Mucosa of stomach (tissue), 1 donor: ENCODE data around the gene CDC42BPG.
A peak's percentile ranks its signal among the peaks of the same experiment; 100 is the strongest.

Source experiments
- H3K27me3 ChIP-seq: one replicate; pipeline ENCODE4 v1.7.0; 2013; ENCODE audit warnings: mild to moderate bottlenecking, low read length; ENCODE audit not compliant: control insufficient read depth, insufficient read depth
- H3K36me3 ChIP-seq: one replicate; pipeline ENCODE4 v1.7.0; 2013; ENCODE audit warnings: low read length; ENCODE audit not compliant: control insufficient read depth, insufficient read depth
- H3K4me1 ChIP-seq: one replicate; pipeline ENCODE4 v1.7.0; 2013; ENCODE audit warnings: mild to moderate bottlenecking, low read length; ENCODE audit not compliant: control insufficient read depth, insufficient read depth
- H3K4me3 ChIP-seq: one replicate; pipeline ENCODE4 v1.7.0; 2013; ENCODE audit warnings: low read length
- H3K9ac ChIP-seq: one replicate; pipeline ENCODE4 v1.7.0; 2013; ENCODE audit warnings: mild to moderate bottlenecking, low read length, moderate library complexity
- H3K9me3 ChIP-seq: one replicate; pipeline ENCODE4 v1.7.0; 2013; ENCODE audit warnings: mild to moderate bottlenecking, low read length, moderate library complexity; ENCODE audit not compliant: control insufficient read depth
- donor health status: Pancreatic carcinoma.

CDC42BPG gene

DNA sequence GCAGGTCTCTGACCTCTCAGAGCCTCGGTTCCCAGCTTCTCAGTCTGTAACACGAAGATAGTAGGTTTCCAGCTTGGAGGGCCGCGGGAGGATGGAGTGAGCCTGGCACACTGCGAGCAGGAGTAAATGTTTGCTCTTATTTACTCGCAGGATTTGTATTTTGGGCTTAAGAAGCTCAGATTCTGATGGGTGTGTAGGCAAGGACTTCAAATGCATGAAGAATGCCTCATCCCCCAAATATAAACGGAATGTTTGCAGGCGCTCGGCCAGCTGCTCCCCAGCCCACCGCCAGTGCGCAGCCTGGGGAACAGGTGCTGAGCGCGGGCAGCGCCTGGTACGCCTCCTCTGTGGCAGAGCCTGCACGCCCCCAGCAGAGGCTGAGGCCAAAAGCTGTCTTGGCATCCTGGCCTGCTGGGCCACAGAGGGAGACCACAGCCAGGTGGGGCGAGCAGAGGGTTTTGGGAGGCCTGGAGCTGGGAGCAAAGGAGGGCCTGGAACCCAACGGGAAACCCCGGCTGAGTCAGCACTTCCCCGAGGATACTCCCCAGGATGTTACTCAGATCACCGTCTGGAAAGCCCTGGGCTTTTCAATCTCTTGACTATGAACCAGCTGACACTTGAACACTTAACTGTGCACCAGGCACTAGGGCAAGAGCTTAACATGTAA, 24.6 kb upstream of the CDC42BPG start:
- Histone ChIP-seq H3K4me1 (peaks cover 69% of the 10 kb centered on the region), H3K9ac (peak overlapping the region; percentile 50), H3K4me3 (no peak overlapping the region)

DNA sequence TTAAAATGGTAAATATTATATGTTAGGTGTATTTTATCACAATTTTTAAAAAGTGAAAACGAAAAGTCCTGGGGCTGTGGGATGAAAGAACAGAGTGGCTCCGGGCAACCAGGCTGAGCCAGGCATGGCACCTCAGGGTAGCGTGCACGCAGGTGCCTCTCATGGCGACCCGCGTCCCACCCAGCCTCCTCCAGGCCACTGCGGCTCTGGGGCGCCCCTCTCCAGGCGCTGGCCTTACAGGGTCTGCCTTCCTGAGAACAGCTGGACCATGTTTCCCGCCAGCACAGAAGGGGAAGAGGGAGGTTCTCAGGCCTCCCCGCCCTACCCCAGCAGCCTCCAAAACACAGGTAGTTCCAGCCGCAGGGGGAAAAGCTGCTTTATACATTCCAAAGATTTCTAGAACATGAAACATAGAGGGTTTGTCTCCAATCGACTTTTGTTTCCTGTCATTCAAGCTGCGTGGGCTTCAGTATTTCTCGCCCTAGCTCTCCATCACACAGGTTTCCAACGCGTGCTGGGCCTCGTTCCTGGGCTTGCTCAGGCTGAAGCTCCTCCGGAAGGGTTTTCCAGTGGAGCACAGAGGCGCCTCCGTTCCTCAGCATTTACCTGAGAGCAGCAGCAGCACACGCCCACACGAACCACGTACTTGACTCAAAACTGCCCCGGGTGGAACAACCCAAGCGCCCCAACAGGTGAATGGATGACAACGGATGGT, 23.5 kb upstream of the CDC42BPG start:
- H3K4me1 ChIP-seq: peaks cover 79% of the 10 kb centered on the region
- no peaks in the 10 kb centered on the region for H3K27me3 ChIP-seq
- H3K9me3 ChIP-seq: no peaks in the 10 kb centered on the region
- no peak overlapping the region for H3K4me3 ChIP-seq
- H3K36me3 ChIP-seq: peaks cover 7% of the 10 kb centered on the region
- H3K9ac ChIP-seq: no peak overlapping the region

More for the DNA sequence above, 24.6 kb upstream of the CDC42BPG start:
- no peaks in the 10 kb centered on the region for H3K9me3 ChIP-seq
- H3K36me3 ChIP-seq: peaks cover 7% of the 10 kb centered on the region
- H3K27me3 ChIP-seq: no peaks in the 10 kb centered on the region

- H3K4me3 ChIP-seq: no peak overlapping the region
- H3K36me3 ChIP-seq: no peaks in the 10 kb centered on the region
- no peak overlapping the region for H3K9ac ChIP-seq
- peaks cover 65% of the 10 kb centered on the region for H3K4me1 ChIP-seq
- H3K27me3 ChIP-seq: no peaks in the 10 kb centered on the region
- H3K9me3 ChIP-seq: no peaks in the 10 kb centered on the region
Measured at GRCh38 chr11:64866173-64866491, 21.7 kb upstream of the CDC42BPG start.

DNA sequence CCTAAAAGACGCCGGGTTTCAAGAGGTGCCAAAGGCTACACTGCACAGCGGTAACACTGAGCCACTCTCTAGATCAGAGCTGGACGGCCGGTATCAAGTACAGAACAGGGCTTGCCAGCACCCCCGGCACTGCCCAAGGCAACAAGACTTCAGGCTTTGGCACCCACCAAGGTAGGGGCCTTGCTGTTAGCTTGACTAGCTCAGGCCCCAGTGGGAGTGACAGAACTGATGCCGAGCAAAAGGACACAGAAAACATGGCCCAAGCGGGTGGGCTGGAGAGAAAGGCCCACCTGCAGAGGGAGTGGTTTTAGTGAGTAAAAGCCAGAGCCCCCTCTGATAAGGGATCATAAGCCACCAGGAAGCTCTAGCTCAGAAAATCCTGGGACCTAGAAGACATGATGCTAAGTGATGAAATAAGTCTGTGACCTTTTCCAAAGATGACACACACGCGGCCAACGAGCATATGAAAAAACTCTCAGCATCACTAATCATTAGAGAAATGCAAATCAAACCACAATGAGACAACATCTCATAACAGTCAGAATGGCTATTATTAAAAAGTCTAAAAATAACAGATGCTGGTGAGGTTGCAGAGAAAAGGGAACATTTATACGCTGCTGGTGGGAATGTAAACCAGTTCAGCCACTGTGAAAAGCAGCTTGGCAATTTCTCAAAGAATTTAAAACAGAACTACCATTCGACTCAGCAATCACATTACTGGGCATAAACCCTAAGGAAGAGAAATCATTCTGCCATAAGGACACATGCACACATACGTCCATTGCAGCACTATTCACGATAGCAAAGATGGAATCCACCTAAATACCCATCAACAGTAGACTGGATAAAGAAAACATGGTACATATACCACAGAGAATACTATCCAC, 21.1 kb upstream of the CDC42BPG start:
- H3K9ac ChIP-seq: peak overlapping the region; percentile 45
- no peaks in the 10 kb centered on the region for H3K36me3 ChIP-seq
- H3K4me1 ChIP-seq: peaks cover 59% of the 10 kb centered on the region
- no peaks in the 10 kb centered on the region for H3K9me3 ChIP-seq
- no peak overlapping the region for H3K4me3 ChIP-seq
- no peaks in the 10 kb centered on the region for H3K27me3 ChIP-seq

DNA sequence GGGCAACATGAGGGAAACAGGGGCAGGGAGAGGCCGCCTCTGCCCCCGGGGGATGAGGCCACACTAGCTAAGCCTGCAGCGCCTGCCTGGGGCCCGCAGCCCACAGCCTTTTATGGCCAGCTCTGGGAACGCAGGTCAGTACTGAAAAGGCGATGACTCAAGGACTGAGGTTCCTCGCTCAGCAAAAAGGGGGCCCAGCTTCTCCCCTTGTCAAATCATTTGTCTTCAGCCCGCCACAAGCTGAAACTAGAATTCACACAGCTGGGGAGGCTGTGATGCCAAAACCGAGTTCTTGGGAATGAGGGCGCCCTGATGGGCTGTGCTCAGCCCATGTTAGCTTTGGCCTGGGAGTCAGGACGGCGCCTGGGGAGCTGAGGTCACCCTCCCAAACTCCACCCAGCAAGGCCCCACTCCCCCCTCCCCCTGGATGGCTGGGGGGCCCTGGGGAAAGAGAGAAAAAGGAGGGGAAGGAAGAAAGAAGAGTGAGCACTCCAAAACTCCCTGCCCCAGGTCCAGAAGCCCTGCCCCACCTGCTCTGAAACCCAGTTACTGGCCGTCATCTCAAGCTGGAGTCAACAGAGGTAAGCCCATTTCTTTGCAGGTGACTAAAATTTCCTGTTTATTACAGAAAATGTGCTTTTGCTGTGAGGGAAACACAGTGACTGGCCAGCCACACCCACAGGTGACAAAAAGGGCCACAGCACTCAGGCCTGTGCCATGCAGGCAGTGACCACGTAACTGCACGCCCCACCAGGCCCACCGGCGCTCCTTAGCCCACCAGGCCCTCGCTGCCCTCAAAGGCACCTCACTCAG, 20.2 kb upstream of the CDC42BPG start:
- no peaks in the 10 kb centered on the region for H3K27me3 ChIP-seq
- peaks cover 2% of the 10 kb centered on the region for H3K36me3 ChIP-seq
- peak overlapping the region; percentile 45 for H3K9ac ChIP-seq
- no peak overlapping the region for H3K4me3 ChIP-seq
- H3K9me3 ChIP-seq: no peaks in the 10 kb centered on the region
- peaks cover 50% of the 10 kb centered on the region for H3K4me1 ChIP-seq

GRCh38 chr11:64864135-64864472, 19.7 kb upstream of the CDC42BPG start:
- no peaks in the 10 kb centered on the region for H3K9me3 ChIP-seq
- H3K36me3 ChIP-seq: peaks cover 5% of the 10 kb centered on the region
- peaks cover 49% of the 10 kb centered on the region for H3K4me1 ChIP-seq
- peak overlapping the region; percentile 45 for H3K9ac ChIP-seq
- no peaks in the 10 kb centered on the region for H3K27me3 ChIP-seq
- no peak overlapping the region for H3K4me3 ChIP-seq

DNA sequence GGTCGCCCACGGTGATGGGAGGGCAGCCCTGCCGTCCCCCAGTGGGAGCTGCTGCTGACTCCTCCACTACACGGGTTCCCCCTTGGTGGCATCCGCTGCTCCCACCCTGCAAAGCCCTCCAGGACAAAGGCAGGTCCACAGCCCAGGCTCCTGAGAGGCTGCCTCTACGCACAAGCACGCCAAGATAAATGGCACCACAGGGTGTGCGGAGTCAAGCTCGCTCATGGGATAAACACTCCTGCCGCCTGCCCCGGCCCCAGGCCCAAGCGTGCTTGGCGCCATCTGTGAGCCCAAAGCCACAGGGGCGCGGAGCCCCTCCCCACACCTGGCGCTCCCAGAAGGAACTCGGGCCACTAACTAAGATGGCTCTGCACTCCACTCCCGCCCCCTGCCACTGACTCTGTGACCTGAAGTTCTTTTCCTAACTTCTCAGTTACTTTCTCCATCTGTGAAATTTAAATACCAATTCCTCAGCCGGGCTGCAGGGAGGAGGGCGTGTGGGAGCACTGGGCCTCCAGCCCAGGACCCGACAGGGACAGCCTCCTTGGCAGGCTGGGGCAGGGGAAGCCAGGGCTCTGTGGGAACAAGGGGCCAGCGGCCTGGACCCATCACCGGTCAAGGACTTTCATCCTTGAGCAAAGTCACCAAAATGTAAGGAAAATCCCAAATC, 19.1 kb upstream of the CDC42BPG start:
- H3K36me3 ChIP-seq: peaks cover 5% of the 10 kb centered on the region
- peaks cover 49% of the 10 kb centered on the region for H3K4me1 ChIP-seq
- peak overlapping the region; percentile 45 for H3K9ac ChIP-seq
- H3K27me3 ChIP-seq: no peaks in the 10 kb centered on the region
- no peak overlapping the region for H3K4me3 ChIP-seq
- no peaks in the 10 kb centered on the region for H3K9me3 ChIP-seq

- Histone ChIP-seq H3K4me3 (no peak overlapping the region), H3K4me1 (peaks cover 50% of the 10 kb centered on the region), H3K9me3 (no peaks in the 10 kb centered on the region), H3K9ac (peak overlapping the region; percentile 32), H3K27me3 (no peaks in the 10 kb centered on the region), H3K36me3 (peaks cover 5% of the 10 kb centered on the region)
Measured at GRCh38 chr11:64862987-64863390, 18.5 kb upstream of the CDC42BPG start.

- Histone ChIP-seq H3K4me1 (peaks cover 63% of the 10 kb centered on the region), H3K27me3 (no peaks in the 10 kb centered on the region), H3K9ac (no peak overlapping the region), H3K9me3 (no peaks in the 10 kb centered on the region), H3K36me3 (peaks cover 5% of the 10 kb centered on the region), H3K4me3 (no peak overlapping the region)
Measured at GRCh38 chr11:64861227-64861975, 16.9 kb upstream of the CDC42BPG start.

GRCh38 chr11:64859542-64860414, 15.3 kb upstream of the CDC42BPG start:
- peaks cover 5% of the 10 kb centered on the region for H3K36me3 ChIP-seq
- H3K4me1 ChIP-seq: peaks cover 66% of the 10 kb centered on the region
- H3K9ac ChIP-seq: no peak overlapping the region
- H3K9me3 ChIP-seq: no peaks in the 10 kb centered on the region
- no peaks in the 10 kb centered on the region for H3K27me3 ChIP-seq
- H3K4me3 ChIP-seq: no peak overlapping the region
